GM23248 (cell line): ENCODE data around the gene NUDC. TPM values are rescaled to one million over a fixed set of nuclear protein-coding genes. Genes with fewer than 3 reads are reported as not detected.

Source experiments
- DNase-seq: peaks from one replicate; pipeline ENCODE4 v3.0.0-alpha.2; 2015
- H2AFZ ChIP-seq: fragments of 200-600 bp; sonication (generic); 2 replicates; pipeline ENCODE4 v1.6.1; 2016; ENCODE audit warnings: antibody characterized with exemption
- H3F3A ChIP-seq: fragments of 200-600 bp; sonication (generic); 2 replicates; pipeline ENCODE4 v1.6.1; 2016; ENCODE audit warnings: mild to moderate bottlenecking, antibody characterized with exemption, mixed run types; ENCODE audit not compliant: insufficient read depth
- H3K27ac ChIP-seq: fragments of 200-600 bp; sonication (generic); 2 replicates; pipeline ENCODE4 v1.5.1; 2016; ENCODE audit warnings: mild to moderate bottlenecking
- H3K27me3 ChIP-seq: fragments of 200-600 bp; sonication (generic); replicated peaks from 2 replicates; pipeline ENCODE4 v1.6.1; 2016; ENCODE audit warnings: mild to moderate bottlenecking; ENCODE audit not compliant: insufficient read depth
- H3K36me3 ChIP-seq: fragments of 200-600 bp; sonication (generic); 2 replicates; pipeline ENCODE4 v1.6.1; 2016; ENCODE audit warnings: low read depth, mild to moderate bottlenecking
- H3K4me1 ChIP-seq: fragments of 200-600 bp; sonication (generic); 2 replicates; pipeline ENCODE4 v1.6.1; 2016; ENCODE audit warnings: mild to moderate bottlenecking; ENCODE audit not compliant: insufficient read depth
- H3K4me2 ChIP-seq: fragments of 200-600 bp; sonication (generic); one replicate; pipeline ENCODE4 v1.6.1; 2016; ENCODE audit warnings: mild to moderate bottlenecking; ENCODE audit not compliant: unreplicated experiment
- H3K4me3 ChIP-seq: fragments of 200-600 bp; sonication (generic); 2 replicates; pipeline ENCODE4 v1.5.1; 2016; ENCODE audit warnings: mild to moderate bottlenecking
- H3K79me2 ChIP-seq: fragments of 200-600 bp; sonication (generic); 2 replicates; pipeline ENCODE4 v1.6.1; 2016; ENCODE audit warnings: mild to moderate bottlenecking; ENCODE audit not compliant: insufficient read depth
- H3K9ac ChIP-seq: fragments of 200-600 bp; sonication (generic); 2 replicates; pipeline ENCODE4 v1.6.1; 2016; ENCODE audit warnings: mild to moderate bottlenecking
- H3K9me2 ChIP-seq: fragments of 200-600 bp; sonication (generic); 2 replicates; pipeline ENCODE4 v1.6.1; 2016; ENCODE audit warnings: mixed run types, mild to moderate bottlenecking, moderate library complexity; ENCODE audit not compliant: insufficient read depth
- H3K9me3 ChIP-seq: fragments of 200-600 bp; sonication (generic); one replicate; pipeline ENCODE4 v1.6.1; 2017; ENCODE audit warnings: low read depth
- H4K20me1 ChIP-seq: fragments of 200-600 bp; sonication (generic); 2 replicates; pipeline ENCODE4 v1.6.0; 2016; ENCODE audit not compliant: insufficient read depth
- EZH2 ChIP-seq: fragments of 200-600 bp; sonication (generic); IDR thresholded peaks from 2 replicates; pipeline ENCODE4 v1.6.1; 2018; ENCODE audit warnings: antibody characterized with exemption, mild to moderate bottlenecking; ENCODE audit not compliant: insufficient read depth, poor library complexity, severe bottlenecking
- EZH2phosphoT487 ChIP-seq: fragments of 200-600 bp; sonication (generic); IDR thresholded peaks from 2 replicates; pipeline ENCODE4 v1.6.1; 2018; ENCODE audit warnings: antibody characterized with exemption, moderate library complexity, mild to moderate bottlenecking, low read depth; ENCODE audit not compliant: insufficient read depth
- WGBS, 2 experiments: methylation state at CpG; one replicate each; pipeline ENCODE4 v1.1.6; 2015 to 2017; ENCODE audit warnings: low lambda C conversion rate in 2 of 2, low coverage in 1 of 2; ENCODE audit errors: missing lambda C conversion rate in 2 of 2; 5-methylcytosine and 5-hydroxymethylcytosine counted together
- in situ Hi-C: fragments of 300-500 bp; cut with MboI; formaldehyde crosslinking; loops from 2 replicates; pipeline ENCODE4 v1.15.0; 2020
- polyA plus RNA-seq: library from polyadenylated mRNA; unstranded; fragments of >200 nt; fragmentation: Nextera tagmentation; extraction: Ambion mirVana; gene quantifications from 2 replicates; pipeline ENCODE4 v1.2.1, GENCODE V29; 2016
- total RNA-seq: library from RNA; depleted of rRNA; stranded (reverse); fragments of >200 nt; shearing (Covaris generic); gene quantifications from 2 replicates; pipeline ENCODE4 v1.2.3, GENCODE V29; 2014

NUDC gene
- total and polyA plus RNA-seq, 2 experiments from 2014 or later: 50.0 to 118 TPM

DNA sequence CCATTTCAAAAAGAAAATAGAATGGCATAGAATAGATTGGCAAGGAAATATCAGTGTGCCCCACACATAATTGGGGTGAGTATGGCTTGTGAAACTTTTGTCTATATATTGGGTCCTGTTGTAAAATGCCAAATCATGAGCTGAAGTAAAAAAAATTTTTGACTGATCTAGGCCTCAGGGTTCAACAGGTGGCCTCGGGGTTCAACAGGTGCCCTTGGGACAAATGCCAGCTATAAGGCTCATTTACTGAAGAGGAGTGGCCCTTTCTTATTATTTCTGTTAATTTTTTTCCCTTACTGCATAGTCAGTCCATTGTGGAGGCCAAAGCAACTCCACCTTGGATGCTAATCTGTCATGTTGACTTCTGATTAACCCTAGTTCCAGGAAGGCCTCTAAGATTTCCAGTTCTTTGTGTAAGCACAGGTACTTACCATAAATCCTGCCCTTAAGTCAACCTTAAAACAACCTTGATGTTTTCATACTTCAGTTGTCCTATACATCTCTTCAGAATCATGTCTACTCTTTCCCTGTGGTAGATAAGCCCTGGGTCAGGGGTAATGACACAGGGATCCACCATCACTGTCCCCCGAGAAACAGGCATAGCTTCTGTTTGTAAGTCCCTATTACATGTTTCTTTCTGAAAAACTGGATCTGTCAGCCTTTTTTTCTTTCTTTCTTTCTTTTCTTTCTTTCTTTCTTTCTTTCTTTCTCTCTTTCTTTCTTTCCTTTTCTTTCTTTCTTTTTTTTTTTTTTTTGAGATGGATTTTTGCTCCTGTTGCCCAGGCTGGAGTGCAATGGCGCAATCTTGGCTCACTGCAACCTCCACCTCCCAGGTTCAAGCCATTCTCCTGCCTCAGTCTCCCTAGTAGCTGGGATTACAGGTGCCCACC lies 55.3 kb downstream of the NUDC start:
- Histone ChIP-seq H3K9me2 (no peaks in the 10 kb centered on the region), H3K4me2 (no peak overlapping the region), H3K27me3 (no peaks in the 10 kb centered on the region), H2AFZ (no peak overlapping the region), H3K4me1 (peaks cover 7% of the 10 kb centered on the region; the same call in 1 of the 2 replicates), H3K36me3 (no peaks in the 10 kb centered on the region), H3K4me3 (no peak overlapping the region), H4K20me1 (no peaks in the 10 kb centered on the region), H3K9ac (no peak overlapping the region), H3F3A (no peaks in the 10 kb centered on the region), H3K27ac (no peak overlapping the region), H3K9me3 (no peaks in the 10 kb centered on the region), H3K79me2 (no peaks in the 10 kb centered on the region)
- TF ChIP-seq EZH2: no peak
- TF ChIP-seq EZH2phosphoT487: no peak
- 66 to 75% methylated on average over 3 of the region's 3 CpGs for WGBS, 2 experiments
- in situ Hi-C loops: no loop called here
- no peak for DNase-seq

DNA sequence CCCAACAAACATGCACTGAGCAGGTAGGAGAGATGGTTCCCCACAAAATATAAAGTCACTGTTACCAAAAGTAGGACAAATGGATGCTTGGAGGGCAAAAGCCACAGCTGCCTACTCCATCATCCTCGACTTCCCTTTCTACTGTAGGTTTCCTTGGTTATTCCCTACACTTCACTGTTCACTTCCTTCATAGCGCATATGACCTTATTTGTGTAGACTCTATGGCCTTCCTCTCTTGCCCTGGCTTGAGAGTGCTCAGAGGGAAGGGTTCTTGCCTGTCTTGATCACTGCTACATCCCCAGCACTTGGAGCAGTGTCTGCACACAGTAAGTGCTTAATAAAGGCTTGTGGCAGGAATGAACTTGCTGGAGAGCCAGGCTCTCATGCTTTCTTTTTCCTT lies 57.4 kb downstream of the NUDC start:
- Histone ChIP-seq H4K20me1 (no peaks in the 10 kb centered on the region), H3K36me3 (no peaks in the 10 kb centered on the region), H3K9me2 (no peaks in the 10 kb centered on the region), H3K4me3 (no peak overlapping the region), H3K4me2 (no peak overlapping the region), H3K9ac (no peak overlapping the region), H3K27ac (no peak overlapping the region), H3K4me1 (no peaks in the 10 kb centered on the region), H3K79me2 (no peaks in the 10 kb centered on the region), H3F3A (no peaks in the 10 kb centered on the region), H2AFZ (no peak overlapping the region), H3K9me3 (no peaks in the 10 kb centered on the region), H3K27me3 (no peaks in the 10 kb centered on the region)
- TF ChIP-seq EZH2 (no peak), EZH2phosphoT487 (no peak)
- no peak for DNase-seq
- in situ Hi-C loops: no loop called here
- WGBS, 2 experiments: 64 to 69% methylated on average over 2 of the region's 2 CpGs

DNA sequence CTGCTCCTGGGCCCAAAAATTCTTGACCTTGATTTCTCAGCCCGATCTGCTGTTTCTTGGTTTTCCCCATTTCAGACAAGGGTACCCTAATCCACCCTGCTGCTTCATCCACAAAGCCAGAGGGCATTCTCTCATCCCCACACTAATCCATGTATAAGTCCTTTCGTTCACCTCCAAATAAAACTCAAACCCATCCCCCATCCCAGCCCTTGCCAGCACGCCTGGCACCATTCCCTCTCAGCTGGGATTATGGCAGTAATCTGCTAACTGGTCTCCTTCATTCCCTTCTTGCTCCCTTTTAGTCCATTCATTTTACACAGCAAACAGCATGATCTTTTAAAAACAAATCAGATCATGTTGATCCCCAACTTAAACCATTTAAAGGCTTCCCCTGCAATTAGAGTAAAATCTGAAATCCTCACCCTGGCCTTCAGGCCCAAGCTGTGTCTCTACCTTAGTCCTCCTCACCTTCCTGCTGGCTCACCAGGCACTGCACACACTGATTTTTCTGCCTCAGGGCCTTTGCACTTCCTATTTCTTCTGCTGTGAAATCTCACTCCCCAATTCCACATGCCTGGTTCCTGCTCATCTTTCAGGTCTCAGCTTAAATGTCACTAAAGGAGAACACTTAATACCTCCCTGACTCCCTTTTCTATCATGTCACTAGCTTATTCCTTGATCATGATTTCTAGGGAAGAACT lies 59.8 kb downstream of the NUDC start:
- Histone ChIP-seq H3K9me2 (no peaks in the 10 kb centered on the region), H3F3A (no peaks in the 10 kb centered on the region), H3K27ac (no peak overlapping the region), H3K27me3 (no peaks in the 10 kb centered on the region), H3K9me3 (no peaks in the 10 kb centered on the region), H3K4me3 (no peak overlapping the region), H3K36me3 (no peaks in the 10 kb centered on the region), H2AFZ (no peak overlapping the region), H3K79me2 (no peaks in the 10 kb centered on the region), H4K20me1 (no peaks in the 10 kb centered on the region), H3K4me2 (no peak overlapping the region), H3K4me1 (no peaks in the 10 kb centered on the region), H3K9ac (no peak overlapping the region)
- 98% methylated on average over 3 of the region's 3 CpGs for WGBS, 2 experiments
- no peak for DNase-seq
- TF ChIP-seq EZH2: no peak
- no peak for TF ChIP-seq EZH2phosphoT487
- in situ Hi-C loops: no loop called here

DNA sequence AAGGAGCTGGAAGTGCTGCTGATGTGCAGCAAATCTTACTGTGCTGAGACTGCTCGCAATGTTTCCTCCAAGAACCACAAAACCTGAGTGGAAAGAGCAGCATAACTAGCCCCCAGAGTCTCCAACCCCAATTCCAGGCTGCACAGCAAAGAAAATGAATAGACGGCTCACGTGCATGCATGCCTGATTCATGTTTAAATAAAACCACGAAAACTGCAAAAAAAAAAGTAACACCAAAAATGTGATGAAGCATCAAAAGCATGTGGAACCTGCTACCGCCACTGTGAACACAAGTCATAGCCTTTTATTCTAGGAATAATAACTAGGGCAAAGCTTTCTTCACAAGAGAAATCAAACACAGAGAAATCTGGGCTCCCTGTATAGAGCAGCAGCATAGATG lies 62.3 kb downstream of the NUDC start:
- no peaks in the 10 kb centered on the region for H3K36me3 ChIP-seq
- no peak overlapping the region for H3K4me2 ChIP-seq
- H3K9me3 ChIP-seq: no peaks in the 10 kb centered on the region
- no peak overlapping the region for H3K4me3 ChIP-seq
- no peaks in the 10 kb centered on the region for H3K27me3 ChIP-seq
- no peaks in the 10 kb centered on the region for H4K20me1 ChIP-seq
- no peak overlapping the region for H3K27ac ChIP-seq
- no peak overlapping the region; the same call in 1 of the 2 replicates for H2AFZ ChIP-seq
- 51 to 57% methylated on average over 5 of the region's 5 CpGs for WGBS, 2 experiments
- H3K79me2 ChIP-seq: no peaks in the 10 kb centered on the region
- DNase-seq: peak; percentile 63
- in situ Hi-C loops: no loop called here
- no peaks in the 10 kb centered on the region for H3F3A ChIP-seq
- no peak for TF ChIP-seq EZH2phosphoT487
- no peak overlapping the region for H3K9ac ChIP-seq
- H3K4me1 ChIP-seq: no peaks in the 10 kb centered on the region
- no peaks in the 10 kb centered on the region for H3K9me2 ChIP-seq
